Aorta (tissue), 5 donors: ENCODE results near the gene AGBL1. TPM values are rescaled to one million over a fixed set of nuclear protein-coding genes. Genes with fewer than 3 reads are reported as not detected.

ENCODE experiments used
- ATAC-seq: fragments of 200-7000 bp; cut with Tn5 transposase; one replicate; pipeline ENCODE4 v1.9.1; 2022; ENCODE audit warnings: moderate library complexity; ENCODE audit not compliant: low FRiP score
- DNase-seq, 2 donors: peaks; one replicate each; pipeline ENCODE4 v3.0.0-alpha.2; 2020
- H3K27ac ChIP-seq, 2 donors: one replicate each; pipeline ENCODE4 v1.5.1; 2013; ENCODE audit warnings: low read length in 2 of 2, mild to moderate bottlenecking in 2 of 2, moderate library complexity in 2 of 2, control low read depth in 1 of 2, inconsistent platforms in 1 of 2, low read depth in 1 of 2
- H3K27me3 ChIP-seq, 2 donors: one replicate each; pipeline ENCODE4 v1.6.1; 2013; ENCODE audit warnings: control low read depth in 1 of 2, low read length in 1 of 2, mild to moderate bottlenecking in 1 of 2, moderate library complexity in 1 of 2; ENCODE audit not compliant: insufficient read depth in 2 of 2, control insufficient read depth in 1 of 2
- H3K36me3 ChIP-seq, 2 donors: one replicate each; pipeline ENCODE4 v1.6.1; 2013; ENCODE audit warnings: control low read depth in 1 of 2, low read length in 1 of 2, mild to moderate bottlenecking in 1 of 2; ENCODE audit not compliant: insufficient read depth in 2 of 2, control insufficient read depth in 1 of 2
- H3K4me1 ChIP-seq, 2 donors: one replicate each; pipeline ENCODE4 v1.6.1; 2013; ENCODE audit warnings: low read length in 2 of 2, control low read depth in 1 of 2, mild to moderate bottlenecking in 1 of 2, moderate library complexity in 1 of 2; ENCODE audit not compliant: insufficient read depth in 2 of 2, control insufficient read depth in 1 of 2
- H3K4me3 ChIP-seq, 2 donors: one replicate each; pipeline ENCODE4 v1.5.1; 2013; ENCODE audit warnings: low read length in 2 of 2, control low read depth in 1 of 2, mild to moderate bottlenecking in 1 of 2
- H3K9me3 ChIP-seq: one replicate; pipeline ENCODE4 v1.6.1; 2013; ENCODE audit warnings: mild to moderate bottlenecking, low read length; ENCODE audit not compliant: control insufficient read depth
- whole genome bisulfite sequencing, 2 donors: extraction: QIAGEN DNeasy Blood & Tissue Kit; methylation state at CpG; one replicate each; pipeline ENCODE4 v1.1.7; 2013; 5-methylcytosine and 5-hydroxymethylcytosine counted together
- intact Hi-C, 2 donors: fragments of 100-400 bp; cut with DNase I; formaldehyde crosslinking; loops; one replicate each; pipeline versions ENCODE4 v1.14.2 to v1.15.0; 2022
- polyA plus RNA-seq, 2 donors: library from polyadenylated mRNA; stranded (reverse); fragments of 200-250 nt; gene quantifications; one replicate each; pipeline ENCODE4 v1.2.3, GENCODE V29; 2013
- total RNA-seq, 2 donors: library from RNA; stranded (reverse); fragmentation: NEBNext Ultra II Directional; extraction: Animal tissue kit (Norgen Biotek cat#: 25700); gene quantifications; one replicate each; pipeline ENCODE4 v1.2.1, GENCODE V29; 2021
- donor health status: healthy with polysubstance abuse.
- donor health status: Bipolar disorder and iron deficiency.
- donor health status: DM: no; HTN: no; CAD: no.
- donor health status: DM: no; HTN: no; CAD: no.
- donor health status: DM: yes; HTN: yes; CAD: no.

The AGBL1 gene
- total and polyA plus RNA-seq, 4 donors, result 0.21 TPM; not detected in 3

GRCh38 chr15:86201313-86202008 lies 121.8 kb downstream of the AGBL1 start:
- no peaks in the 10 kb centered on the region for H3K9me3 ChIP-seq
- H3K27ac ChIP-seq, result no peak overlapping the region
- ATAC-seq, result no peak
- no peaks in the 10 kb centered on the region for H3K36me3 ChIP-seq
- no peaks in the 10 kb centered on the region for H3K4me1 ChIP-seq
- intact Hi-C loops, result no loop called here
- WGBS, 2 donors, result 79% methylated on average over 3 of the region's 3 CpGs
- no peaks in the 10 kb centered on the region for H3K27me3 ChIP-seq
- no peak for DNase-seq
- no peak overlapping the region for H3K4me3 ChIP-seq

GRCh38 chr15:86203462-86203861 lies 123.8 kb downstream of the AGBL1 start:
- Histone ChIP-seq H3K9me3 (no peaks in the 10 kb centered on the region), H3K4me3 (no peak overlapping the region), H3K27ac (no peak overlapping the region), H3K4me1 (no peaks in the 10 kb centered on the region), H3K27me3 (no peaks in the 10 kb centered on the region), H3K36me3 (no peaks in the 10 kb centered on the region)
- no peak for DNase-seq
- intact Hi-C loops, result no loop called here
- ATAC-seq, result no peak
- WGBS, 2 donors, result 80 to 84% methylated on average over 2 of the region's 2 CpGs

- Histone ChIP-seq H3K27me3 (no peaks in the 10 kb centered on the region), H3K9me3 (no peaks in the 10 kb centered on the region), H3K4me1 (no peaks in the 10 kb centered on the region), H3K27ac (no peak overlapping the region), H3K4me3 (no peak overlapping the region), H3K36me3 (no peaks in the 10 kb centered on the region)
- WGBS, 2 donors, result 50 to 68% methylated on average over 2 of the region's 2 CpGs
- no peak for DNase-seq
- intact Hi-C loops, result no loop called here
- ATAC-seq, result no peak
Observed at GRCh38 chr15:86205096-86205495, 125.4 kb downstream of the AGBL1 start.

- DNase-seq, result no peak
- no peaks in the 10 kb centered on the region for H3K36me3 ChIP-seq
- WGBS, 2 donors, result 46 to 55% methylated on average over 3 of the region's 3 CpGs
- H3K4me1 ChIP-seq, result no peaks in the 10 kb centered on the region
- peaks cover 6% of the 10 kb centered on the region for H3K9me3 ChIP-seq
- intact Hi-C loops, result no loop called here
- no peak overlapping the region for H3K4me3 ChIP-seq
- no peak for ATAC-seq
- H3K27me3 ChIP-seq, result no peaks in the 10 kb centered on the region
- H3K27ac ChIP-seq, result no peak overlapping the region
Observed at GRCh38 chr15:86213420-86213819, 133.7 kb downstream of the AGBL1 start.

- Histone ChIP-seq H3K4me3 (no peak overlapping the region), H3K27ac (no peak overlapping the region), H3K4me1 (no peaks in the 10 kb centered on the region), H3K9me3 (peaks cover 8% of the 10 kb centered on the region), H3K27me3 (no peaks in the 10 kb centered on the region), H3K36me3 (no peaks in the 10 kb centered on the region)
- 61% methylated on average over 2 of the region's 2 CpGs for WGBS, 2 donors
- DNase-seq (no peak), ATAC-seq (no peak)
- intact Hi-C loops, result no loop called here
Observed at GRCh38 chr15:86213888-86214287, 134.2 kb downstream of the AGBL1 start.

- 87 to 89% methylated on average over 3 of the region's 3 CpGs for WGBS, 2 donors
- DNase-seq, result no peak
- Histone ChIP-seq H3K36me3 (no peaks in the 10 kb centered on the region), H3K4me3 (no peak overlapping the region), H3K4me1 (no peaks in the 10 kb centered on the region), H3K9me3 (peaks cover 3% of the 10 kb centered on the region), H3K27me3 (no peaks in the 10 kb centered on the region), H3K27ac (no peak overlapping the region)
- intact Hi-C loops, result no loop called here
- ATAC-seq, result no peak
Observed at GRCh38 chr15:86221119-86221518, 141.4 kb downstream of the AGBL1 start.

- H3K9me3 ChIP-seq, result no peaks in the 10 kb centered on the region
- no peak overlapping the region for H3K27ac ChIP-seq
- no peak for ATAC-seq
- no peak for DNase-seq
- H3K4me1 ChIP-seq, result no peaks in the 10 kb centered on the region
- intact Hi-C loops, result no loop called here
- H3K27me3 ChIP-seq, result peaks cover 0 to 4% of the 10 kb centered on the region in 2 donors
- WGBS, 2 donors, result 64 to 70% methylated on average over 2 of the region's 2 CpGs
- no peak overlapping the region for H3K4me3 ChIP-seq
- no peaks in the 10 kb centered on the region for H3K36me3 ChIP-seq
Observed at GRCh38 chr15:86229306-86229705, 149.6 kb downstream of the AGBL1 start.

GRCh38 chr15:86229936-86230335 lies 150.3 kb downstream of the AGBL1 start:
- DNase-seq (no peak), ATAC-seq (no peak)
- Histone ChIP-seq H3K4me1 (no peaks in the 10 kb centered on the region), H3K9me3 (no peaks in the 10 kb centered on the region), H3K27ac (no peak overlapping the region), H3K27me3 (peaks cover 0 to 4% of the 10 kb centered on the region in 2 donors), H3K36me3 (no peaks in the 10 kb centered on the region), H3K4me3 (no peak overlapping the region)
- intact Hi-C loops, result no loop called here
- WGBS, 2 donors, result 23 to 28% methylated on average over 6 of the region's 6 CpGs

- Histone ChIP-seq H3K27ac (no peak overlapping the region), H3K36me3 (no peaks in the 10 kb centered on the region), H3K4me3 (no peak overlapping the region), H3K4me1 (no peaks in the 10 kb centered on the region), H3K9me3 (no peaks in the 10 kb centered on the region), H3K27me3 (peaks cover 0 to 4% of the 10 kb centered on the region in 2 donors)
- DNase-seq (no peak), ATAC-seq (no peak)
- 2% methylated on average over 19 of the region's 19 CpGs for WGBS, 2 donors
- intact Hi-C loops, result no loop called here
Observed at GRCh38 chr15:86231864-86232721, 152.4 kb downstream of the AGBL1 start.
